KMS-11 (cell line): ENCODE measurements around the gene CD86.

ENCODE experiments used
- H2AFZ ChIP-seq: fragments of 200-600 bp; sonication (generic); 2 replicates; pipeline ENCODE4 v1.6.1; 2016; ENCODE audit warnings: antibody characterized with exemption, mixed run types, low read depth
- H3K27ac ChIP-seq: fragments of 200-600 bp; sonication (generic); 2 replicates; pipeline ENCODE4 v1.6.1; 2016; ENCODE audit warnings: mild to moderate bottlenecking, mixed run types
- H3K27me3 ChIP-seq: fragments of 200-600 bp; sonication (generic); 2 replicates; pipeline ENCODE4 v1.6.1; 2017; ENCODE audit warnings: mild to moderate bottlenecking, low read depth, mixed run types, moderate library complexity; ENCODE audit not compliant: insufficient read depth
- H3K36me3 ChIP-seq: fragments of 200-600 bp; sonication (generic); 2 replicates; pipeline ENCODE4 v1.6.1; 2017; ENCODE audit warnings: mild to moderate bottlenecking, mixed run types; ENCODE audit not compliant: insufficient read depth
- H3K4me1 ChIP-seq: fragments of 200-600 bp; sonication (generic); 2 replicates; pipeline ENCODE4 v1.6.1; 2016; ENCODE audit warnings: mild to moderate bottlenecking, low read depth, mixed run types; ENCODE audit not compliant: poor library complexity, severe bottlenecking
- H3K4me2 ChIP-seq: fragments of 200-600 bp; sonication (generic); 2 replicates; pipeline ENCODE4 v1.7.0; 2016; ENCODE audit warnings: mild to moderate bottlenecking, mixed run types
- H3K4me3 ChIP-seq: fragments of 200-600 bp; sonication (generic); IDR thresholded peaks from 2 replicates; pipeline ENCODE4 v1.6.1; 2017; ENCODE audit warnings: low read depth, low read length, mixed read lengths; ENCODE audit not compliant: insufficient read depth
- H3K79me2 ChIP-seq: fragments of 200-600 bp; sonication (generic); 2 replicates; pipeline ENCODE4 v1.6.1; 2016; ENCODE audit warnings: low read depth, mixed run types; ENCODE audit not compliant: insufficient read depth
- H3K9ac ChIP-seq: fragments of 200-600 bp; sonication (generic); 2 replicates; pipeline ENCODE4 v1.6.1; 2016; ENCODE audit warnings: mild to moderate bottlenecking, mixed run types
- H4K20me1 ChIP-seq: fragments of 200-600 bp; sonication (generic); 2 replicates; pipeline ENCODE4 v1.6.1; 2016; ENCODE audit warnings: mild to moderate bottlenecking, mixed run types; ENCODE audit not compliant: insufficient read depth
- CTCF ChIP-seq: fragments of 200-600 bp; sonication (generic); conservative IDR thresholded peaks from 2 replicates; pipeline ENCODE4 v1.6.1; 2017; ENCODE audit warnings: low read depth, mild to moderate bottlenecking, antibody characterized with exemption, low read length, moderate library complexity, mixed read lengths

CD86 gene

GRCh38 chr3:122011396-122011795 is 43.8 kb upstream of the CD86 start:
- no peak overlapping the region for H3K9ac ChIP-seq
- H3K27me3 ChIP-seq, result no peaks in the 10 kb centered on the region
- H3K4me3 ChIP-seq, result no peak overlapping the region
- no peak overlapping the region for H3K4me2 ChIP-seq
- H3K27ac ChIP-seq, result no peak overlapping the region
- TF ChIP-seq CTCF, result no peak
- peaks cover 12% of the 10 kb centered on the region for H3K4me1 ChIP-seq
- H2AFZ ChIP-seq, result no peak overlapping the region
- H3K79me2 ChIP-seq, result no peaks in the 10 kb centered on the region
- H3K36me3 ChIP-seq, result no peaks in the 10 kb centered on the region
- H4K20me1 ChIP-seq, result no peaks in the 10 kb centered on the region

GRCh38 chr3:122012821-122013220 is 42.3 kb upstream of the CD86 start:
- Histone ChIP-seq H3K4me3 (no peak overlapping the region), H3K27ac (no peak overlapping the region), H3K4me1 (peaks cover 12% of the 10 kb centered on the region), H3K79me2 (no peaks in the 10 kb centered on the region), H3K27me3 (no peaks in the 10 kb centered on the region), H4K20me1 (no peaks in the 10 kb centered on the region), H3K36me3 (no peaks in the 10 kb centered on the region), H3K4me2 (no peak overlapping the region), H3K9ac (no peak overlapping the region), H2AFZ (no peak overlapping the region; the same call in 1 of the 2 replicates)
- no peak for TF ChIP-seq CTCF

GRCh38 chr3:122013448-122013925 is 41.7 kb upstream of the CD86 start:
- H3K36me3 ChIP-seq, result no peaks in the 10 kb centered on the region
- H3K27me3 ChIP-seq, result no peaks in the 10 kb centered on the region
- H3K4me2 ChIP-seq, result no peak overlapping the region
- TF ChIP-seq CTCF, result no peak
- no peak overlapping the region for H2AFZ ChIP-seq
- no peak overlapping the region for H3K27ac ChIP-seq
- no peak overlapping the region for H3K4me3 ChIP-seq
- peaks cover 12% of the 10 kb centered on the region for H3K4me1 ChIP-seq
- no peak overlapping the region for H3K9ac ChIP-seq
- H4K20me1 ChIP-seq, result no peaks in the 10 kb centered on the region
- H3K79me2 ChIP-seq, result no peaks in the 10 kb centered on the region

GRCh38 chr3:122014741-122015140 is 40.4 kb upstream of the CD86 start:
- H3K4me2 ChIP-seq, result no peak overlapping the region
- H4K20me1 ChIP-seq, result no peaks in the 10 kb centered on the region
- peaks cover 12% of the 10 kb centered on the region for H3K4me1 ChIP-seq
- H2AFZ ChIP-seq, result no peak overlapping the region
- H3K9ac ChIP-seq, result no peak overlapping the region
- no peaks in the 10 kb centered on the region for H3K36me3 ChIP-seq
- no peaks in the 10 kb centered on the region for H3K79me2 ChIP-seq
- H3K4me3 ChIP-seq, result no peak overlapping the region
- H3K27me3 ChIP-seq, result no peaks in the 10 kb centered on the region
- no peak for TF ChIP-seq CTCF
- no peak overlapping the region for H3K27ac ChIP-seq
